ENCODE measurements around the gene PALLD. TPM values are rescaled to one million over a fixed set of nuclear protein-coding genes. Genes with fewer than 3 reads are reported as not detected.

Gene PALLD
- total RNA-seq, 4 donors from 2014 or later: 71.8 to 106 (median 83.3) TPM

DNA sequence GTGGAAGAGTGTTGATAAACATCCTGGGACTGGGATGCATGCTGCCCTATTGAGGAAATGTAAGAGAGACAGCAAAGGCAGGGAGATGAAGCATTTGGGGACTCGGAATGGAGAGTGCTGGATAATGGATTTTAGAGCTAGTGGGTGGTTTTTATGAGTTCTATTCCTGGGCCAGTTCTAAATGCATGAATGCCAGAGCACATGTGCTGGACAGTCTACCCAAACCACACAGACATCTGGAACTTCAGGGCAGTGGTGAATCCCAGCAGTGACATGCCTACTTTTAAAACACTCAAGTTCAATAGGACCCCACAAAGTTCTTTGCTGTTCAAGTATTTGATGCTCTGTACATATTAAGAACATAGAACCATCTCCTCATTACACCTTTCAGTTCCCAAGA lies 379.3 kb downstream of the PALLD start:
- no peak overlapping the region for H3K27ac ChIP-seq
- peaks cover 30% of the 10 kb centered on the region for H3K4me1 ChIP-seq
- H3K9me3 ChIP-seq: no peaks in the 10 kb centered on the region
- no peaks in the 10 kb centered on the region for H3K27me3 ChIP-seq
- 86% methylated on average over 1 of the region's 1 CpG for WGBS
- no peaks in the 10 kb centered on the region for H3K36me3 ChIP-seq
- TF ChIP-seq EP300 (IDR thresholded peaks at IDR 0.05): no peak
- TF ChIP-seq, protein P1, sequence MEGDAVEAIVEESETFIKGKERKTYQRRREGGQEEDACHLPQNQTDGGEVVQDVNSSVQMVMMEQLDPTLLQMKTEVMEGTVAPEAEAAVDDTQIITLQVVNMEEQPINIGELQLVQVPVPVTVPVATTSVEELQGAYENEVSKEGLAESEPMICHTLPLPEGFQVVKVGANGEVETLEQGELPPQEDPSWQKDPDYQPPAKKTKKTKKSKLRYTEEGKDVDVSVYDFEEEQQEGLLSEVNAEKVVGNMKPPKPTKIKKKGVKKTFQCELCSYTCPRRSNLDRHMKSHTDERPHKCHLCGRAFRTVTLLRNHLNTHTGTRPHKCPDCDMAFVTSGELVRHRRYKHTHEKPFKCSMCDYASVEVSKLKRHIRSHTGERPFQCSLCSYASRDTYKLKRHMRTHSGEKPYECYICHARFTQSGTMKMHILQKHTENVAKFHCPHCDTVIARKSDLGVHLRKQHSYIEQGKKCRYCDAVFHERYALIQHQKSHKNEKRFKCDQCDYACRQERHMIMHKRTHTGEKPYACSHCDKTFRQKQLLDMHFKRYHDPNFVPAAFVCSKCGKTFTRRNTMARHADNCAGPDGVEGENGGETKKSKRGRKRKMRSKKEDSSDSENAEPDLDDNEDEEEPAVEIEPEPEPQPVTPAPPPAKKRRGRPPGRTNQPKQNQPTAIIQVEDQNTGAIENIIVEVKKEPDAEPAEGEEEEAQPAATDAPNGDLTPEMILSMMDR (IDR thresholded peaks at IDR 0.05): no peak
- TF ChIP-seq POLR2AphosphoS5 (IDR thresholded peaks at IDR 0.05): no peak
- TF ChIP-seq POLR2A (IDR thresholded peaks at IDR 0.05): no peak
- no peak overlapping the region for H3K4me3 ChIP-seq
- DNase-seq (ENCODE audit: low spot score in 2 of 2): no peak

DNA sequence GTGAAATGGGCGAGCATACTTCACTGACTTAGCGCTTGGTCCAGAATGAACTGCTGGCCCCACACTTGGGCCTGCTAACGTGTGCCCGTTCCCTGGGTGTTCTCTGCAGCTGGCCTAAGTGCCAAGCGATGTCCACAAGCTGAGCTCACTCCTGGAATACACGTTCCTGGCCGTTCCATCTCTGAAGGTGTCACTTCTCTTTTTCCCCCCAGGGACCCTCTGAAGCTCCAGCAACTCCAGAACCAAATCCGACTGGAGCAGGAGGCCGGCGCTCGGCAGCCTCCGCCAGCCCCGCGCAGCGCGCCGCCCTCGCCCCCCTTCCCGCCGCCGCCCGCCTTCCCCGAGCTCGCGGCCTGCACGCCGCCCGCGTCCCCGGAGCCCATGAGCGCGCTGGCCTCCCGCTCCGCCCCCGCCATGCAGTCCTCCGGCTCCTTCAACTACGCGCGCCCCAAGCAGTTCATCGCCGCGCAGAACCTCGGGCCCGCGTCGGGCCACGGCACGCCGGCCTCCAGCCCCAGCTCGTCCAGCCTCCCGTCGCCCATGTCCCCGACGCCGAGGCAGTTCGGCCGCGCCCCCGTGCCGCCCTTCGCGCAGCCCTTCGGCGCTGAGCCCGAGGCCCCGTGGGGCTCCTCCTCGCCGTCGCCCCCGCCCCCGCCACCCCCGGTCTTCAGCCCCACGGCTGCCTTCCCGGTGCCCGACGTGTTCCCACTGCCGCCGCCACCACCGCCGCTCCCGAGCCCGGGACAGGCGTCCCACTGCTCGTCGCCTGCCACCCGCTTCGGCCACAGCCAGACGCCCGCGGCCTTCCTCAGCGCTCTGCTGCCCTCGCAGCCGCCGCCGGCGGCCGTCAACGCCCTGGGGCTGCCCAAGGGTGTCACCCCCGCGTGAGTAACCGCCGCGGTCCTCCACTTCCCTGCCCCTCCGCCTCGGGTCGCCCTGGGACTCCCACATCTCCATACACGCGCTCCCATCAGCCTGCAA lies 380.9 kb downstream of the PALLD start:
- no peaks in the 10 kb centered on the region for H3K9me3 ChIP-seq
- peak overlapping the region; percentile 88 for H3K27ac ChIP-seq
- H3K4me3 ChIP-seq: peak overlapping the region; percentile 57
- TF ChIP-seq EP300 (IDR thresholded peaks at IDR 0.05) (no peak), POLR2A (IDR thresholded peaks at IDR 0.05) (peak in 1 of 2 donors; percentile 8)
- 40% methylated on average over 105 of the region's 108 CpGs for WGBS
- peaks cover 8% of the 10 kb centered on the region for H3K36me3 ChIP-seq
- peaks cover 36% of the 10 kb centered on the region for H3K4me1 ChIP-seq
- H3K27me3 ChIP-seq: no peaks in the 10 kb centered on the region
- DNase-seq (ENCODE audit: low spot score in 2 of 2): peak in 1 of 2 donors; percentile 82

DNA sequence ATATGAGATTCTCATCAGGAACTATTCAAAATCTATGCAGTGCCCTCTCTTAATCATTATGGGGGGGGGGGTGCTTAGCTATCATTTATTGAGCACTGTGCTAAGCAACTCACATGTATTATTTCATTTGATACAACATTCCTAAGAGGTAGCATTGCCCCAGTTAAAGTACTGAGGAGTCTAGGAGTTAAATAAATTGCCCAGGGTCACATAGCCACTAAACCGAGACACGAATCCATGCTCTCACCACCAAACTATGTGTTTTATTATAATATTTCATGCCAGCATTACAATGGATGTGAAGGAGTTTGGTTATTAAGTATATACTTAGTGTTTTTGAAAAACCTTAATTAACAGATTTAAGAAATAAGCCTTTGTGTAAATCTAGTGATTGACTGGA lies 381.8 kb downstream of the PALLD start:
- Histone ChIP-seq H3K27ac (peak overlapping the region; percentile 88), H3K36me3 (peaks cover 8% of the 10 kb centered on the region), H3K9me3 (no peaks in the 10 kb centered on the region), H3K27me3 (no peaks in the 10 kb centered on the region), H3K4me3 (peak overlapping the region; percentile 57), H3K4me1 (peaks cover 41% of the 10 kb centered on the region)
- DNase-seq (ENCODE audit: low spot score in 2 of 2): no peak
- no peak for TF ChIP-seq POLR2A (IDR thresholded peaks at IDR 0.05)
- TF ChIP-seq POLR2AphosphoS5 (IDR thresholded peaks at IDR 0.05): no peak
- 67% methylated on average over 2 of the region's 2 CpGs for WGBS

DNA sequence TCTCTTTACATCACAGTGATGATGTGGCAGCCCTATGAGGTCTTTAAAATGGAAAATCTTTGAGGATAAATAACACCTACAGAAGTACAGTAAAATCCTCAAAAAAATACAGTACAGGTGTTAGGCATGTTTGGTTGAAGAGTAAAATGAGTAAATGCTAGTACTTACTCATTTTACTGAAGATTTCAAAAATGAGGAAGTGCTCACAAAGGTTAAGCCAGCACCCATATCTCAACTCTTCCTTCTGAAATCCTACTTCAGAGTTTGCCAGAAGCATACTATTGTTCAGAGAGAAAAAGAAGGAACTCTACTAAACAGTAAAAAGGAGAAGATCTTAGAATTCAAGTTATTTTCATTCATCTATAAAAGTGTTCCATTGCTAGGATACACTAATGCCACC lies 382.3 kb downstream of the PALLD start:
- H3K9me3 ChIP-seq: no peaks in the 10 kb centered on the region
- peaks cover 8% of the 10 kb centered on the region for H3K36me3 ChIP-seq
- H3K27me3 ChIP-seq: no peaks in the 10 kb centered on the region
- no peak for TF ChIP-seq POLR2A (IDR thresholded peaks at IDR 0.05)
- TF ChIP-seq EP300 (IDR thresholded peaks at IDR 0.05): no peak
- TF ChIP-seq, protein P1 (IDR thresholded peaks at IDR 0.05): no peak
- no peak for TF ChIP-seq POLR2AphosphoS5 (IDR thresholded peaks at IDR 0.05)
- H3K4me1 ChIP-seq: peaks cover 42% of the 10 kb centered on the region
- no peak overlapping the region for H3K4me3 ChIP-seq
- DNase-seq (ENCODE audit: low spot score in 2 of 2): no peak
- H3K27ac ChIP-seq: peak overlapping the region; percentile 0

DNA sequence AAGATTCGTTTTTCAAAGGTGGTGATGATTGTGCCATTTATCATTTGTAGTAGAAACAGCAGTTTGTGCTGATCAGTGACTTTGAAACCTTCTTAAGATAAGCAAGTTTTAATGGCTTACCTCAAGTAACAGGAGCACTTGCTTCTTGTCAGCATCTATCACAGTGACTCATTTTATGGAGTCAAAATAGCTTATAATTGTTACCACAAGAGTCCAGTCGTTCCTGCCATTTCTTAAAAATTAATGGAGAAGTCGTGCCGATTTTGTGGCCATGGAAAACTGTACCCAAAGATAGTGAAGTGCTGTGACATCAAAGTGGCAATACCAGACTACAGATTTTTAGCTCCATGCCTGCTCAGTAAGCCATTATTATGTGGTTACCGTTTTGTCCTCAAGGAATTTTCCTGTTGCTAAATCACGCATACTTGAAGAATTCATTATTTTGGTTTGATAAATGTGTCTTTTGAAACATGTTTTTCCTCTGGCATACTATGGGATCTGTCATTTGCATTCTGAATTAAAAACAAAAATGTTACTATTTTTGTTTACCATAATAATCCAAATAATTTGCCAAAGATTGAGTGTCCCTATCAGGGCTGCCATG lies 383.3 kb downstream of the PALLD start:
- WGBS: 55% methylated on average over 6 of the region's 6 CpGs
- H3K9me3 ChIP-seq: no peaks in the 10 kb centered on the region
- no peak overlapping the region for H3K27ac ChIP-seq
- H3K4me3 ChIP-seq: no peak overlapping the region
- H3K27me3 ChIP-seq: no peaks in the 10 kb centered on the region
- TF ChIP-seq EP300 (IDR thresholded peaks at IDR 0.05) (no peak), POLR2AphosphoS5 (IDR thresholded peaks at IDR 0.05) (no peak), POLR2A (IDR thresholded peaks at IDR 0.05) (no peak)
- TF ChIP-seq, protein P1 (IDR thresholded peaks at IDR 0.05): no peak
- peaks cover 42% of the 10 kb centered on the region for H3K4me1 ChIP-seq
- no peak for DNase-seq (ENCODE audit: low spot score in 2 of 2)
- H3K36me3 ChIP-seq: peaks cover 8% of the 10 kb centered on the region

Measured in suprapubic skin (tissue), 4 donors.